Renal pelvis (tissue), 4 donors: ENCODE measurements around the gene CORO7. TPM values are rescaled to one million over a fixed set of nuclear protein-coding genes. Genes with fewer than 3 reads are reported as not detected.

Source experiments
- DNase-seq: peaks from one replicate; pipeline ENCODE4 v3.0.0-alpha.2; 2013
- polyA plus RNA-seq, 3 donors: library from polyadenylated mRNA; unstranded; fragments of 120-200 nt; gene quantifications; one replicate each; pipeline ENCODE4 v1.2.1, GENCODE V29; 2013; ENCODE audit not compliant: insufficient read length in 3 of 3

The CORO7 gene
- polyA plus RNA-seq, 3 donors: 21.2 to 25.0 (median 24.6) TPM

GRCh38 chr16:4373356-4373908 is 43.0 kb downstream of the CORO7 start:
- DNase-seq: no peak

- no peak for DNase-seq
These were observed 43.6 kb downstream of the CORO7 start for GRCh38 chr16:4372578-4373355.

- no peak for DNase-seq
These were observed 44.3 kb downstream of the CORO7 start for GRCh38 chr16:4372001-4372577.

- no peak for DNase-seq
These were observed 44.9 kb downstream of the CORO7 start, which contains the start of gene VASN for GRCh38 chr16:4371357-4372000. Gene VASN, plus strand, starts transcription at chr16:4371848. Its CDS starts 9,030 bp downstream, at chr16:4380878.

GRCh38 chr16:4370570-4371356 is 45.6 kb downstream of the CORO7 start:
- no peak for DNase-seq

- DNase-seq: no peak
These were observed 46.2 kb downstream of the CORO7 start for GRCh38 chr16:4370151-4370550.

- no peak for DNase-seq
These were observed 47.2 kb downstream of the CORO7 start for GRCh38 chr16:4369007-4369733.

GRCh38 chr16:4367393-4367856 is 49.0 kb downstream of the CORO7 start:
- DNase-seq: no peak

- DNase-seq: no peak
These were observed 50.4 kb downstream of the CORO7 start for GRCh38 chr16:4366016-4366415.

GRCh38 chr16:4365615-4366014 is 50.8 kb downstream of the CORO7 start:
- DNase-seq: no peak

- no peak for DNase-seq
These were observed 51.4 kb downstream of the CORO7 start for GRCh38 chr16:4365014-4365406.

GRCh38 chr16:4364196-4365013 is 52.0 kb downstream of the CORO7 start:
- DNase-seq: no peak

GRCh38 chr16:4362476-4363135 is 53.8 kb downstream of the CORO7 start:
- no peak for DNase-seq

- no peak for DNase-seq
These were observed 54.5 kb downstream of the CORO7 start for GRCh38 chr16:4361944-4362311.

GRCh38 chr16:4361033-4361943 is 55.1 kb downstream of the CORO7 start:
- DNase-seq: no peak

- no peak for DNase-seq
These were observed 55.8 kb downstream of the CORO7 start for GRCh38 chr16:4360538-4361021.

- DNase-seq: no peak
These were observed 56.5 kb downstream of the CORO7 start for GRCh38 chr16:4359914-4360313.

- DNase-seq: no peak
These were observed 57.4 kb downstream of the CORO7 start for GRCh38 chr16:4358831-4359561.
